ENCODE results near the gene B4GAT1.

B4GAT1 gene

GRCh38 chr11:66335531-66336233 is 11.7 kb downstream of the B4GAT1 start:
- peak overlapping the region; percentile 39 for H3K27ac Mint-ChIP-seq
- DNase-seq (no peak), ATAC-seq (no peak)
- H3K4me3 Mint-ChIP-seq = peak overlapping the region; percentile 26
- no peaks in the 10 kb centered on the region for H3K9me3 Mint-ChIP-seq
- peaks cover 2% of the 10 kb centered on the region for H3K27me3 Mint-ChIP-seq
- peaks cover 31% of the 10 kb centered on the region for H3K4me1 Mint-ChIP-seq
- peaks cover 17% of the 10 kb centered on the region for H3K36me3 Mint-ChIP-seq (ENCODE audit: low read depth)

DNA sequence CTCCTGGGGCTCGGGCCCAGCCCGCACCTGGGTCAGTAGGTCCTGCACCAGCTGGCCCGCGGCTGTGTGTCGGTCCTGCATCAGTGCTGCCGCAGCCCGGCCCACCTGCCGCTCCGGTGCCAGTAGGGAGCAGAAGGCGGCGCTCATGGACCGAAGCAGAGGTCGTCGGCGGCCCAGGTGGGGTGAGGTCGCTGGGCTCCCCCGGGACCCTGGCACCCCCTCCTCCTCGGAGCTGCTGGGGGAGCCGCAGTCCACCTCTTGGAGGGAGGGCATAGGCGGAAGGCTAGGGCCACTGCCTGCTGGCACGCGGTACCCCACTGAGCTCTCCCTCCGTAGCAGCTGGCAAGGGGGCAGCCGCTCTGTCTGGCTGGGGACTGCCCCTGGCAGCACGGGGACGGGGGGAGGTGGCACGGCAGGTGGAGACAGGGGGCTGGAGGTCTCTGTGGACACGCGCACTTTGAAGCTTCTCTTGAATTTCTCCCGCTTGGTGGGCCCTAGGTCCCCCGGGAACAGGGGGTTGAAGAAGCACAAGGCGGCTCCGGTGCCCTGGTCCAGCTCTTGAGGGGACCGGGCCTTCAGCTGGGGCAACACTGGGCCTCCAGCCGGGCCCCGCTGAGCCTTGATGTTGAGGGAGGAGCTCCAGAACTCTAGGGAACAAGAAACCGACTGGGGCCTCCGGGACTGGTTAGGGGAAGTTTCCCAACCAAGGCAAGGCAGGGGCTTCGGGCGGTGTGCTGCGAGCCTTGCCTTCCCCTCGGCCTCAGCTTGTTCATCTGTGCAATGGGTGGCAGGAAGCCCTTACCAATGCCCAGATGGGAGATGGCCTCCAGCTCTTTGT is 12.6 kb downstream of the B4GAT1 start:
- Mint-ChIP-seq H3K4me3 (peak overlapping the region; percentile 26), H3K27me3 (peaks cover 2% of the 10 kb centered on the region), H3K36me3 (ENCODE audit: low read depth) (peaks cover 17% of the 10 kb centered on the region), H3K4me1 (peaks cover 31% of the 10 kb centered on the region), H3K9me3 (no peaks in the 10 kb centered on the region), H3K27ac (peak overlapping the region; percentile 39)
- ATAC-seq (no peak), DNase-seq (no peak)

DNA sequence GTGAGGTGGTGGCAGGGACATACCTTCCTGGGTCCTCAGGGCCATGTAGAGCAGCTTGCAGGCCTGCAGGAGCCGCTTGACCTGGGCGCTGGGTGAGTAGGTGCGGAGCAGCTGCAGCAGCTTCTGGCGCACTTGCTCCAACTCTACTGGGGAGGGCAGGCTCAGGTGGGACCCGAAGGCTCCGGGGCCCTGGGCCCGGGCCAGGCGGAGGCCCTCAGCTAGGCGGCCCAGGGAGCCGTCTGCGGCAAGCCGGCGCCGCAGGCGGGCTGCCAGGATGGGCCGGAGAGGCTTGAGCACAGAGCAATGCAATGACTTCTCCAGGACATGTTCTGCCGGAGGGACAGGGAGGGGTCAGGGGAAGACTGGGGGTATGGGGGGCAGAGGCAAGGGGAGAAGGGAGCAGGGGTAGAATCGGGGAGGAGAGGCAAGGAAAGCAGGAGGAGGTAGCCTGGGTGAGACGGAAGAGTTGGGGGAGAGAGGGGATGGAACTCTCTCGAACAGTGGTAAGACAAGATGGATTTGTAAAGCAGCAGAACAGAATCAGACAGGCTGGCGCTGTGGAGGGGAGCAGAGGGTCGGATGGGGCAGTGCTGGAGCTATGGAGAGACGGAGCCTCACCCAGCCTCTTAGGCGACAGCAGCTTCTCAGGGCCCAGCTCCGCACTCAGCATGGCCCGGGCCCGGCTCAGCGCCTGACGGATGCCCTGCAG is 13.4 kb downstream of the B4GAT1 start:
- DNase-seq (no peak), ATAC-seq (no peak)
- H3K27ac Mint-ChIP-seq = no peak overlapping the region
- no peaks in the 10 kb centered on the region for H3K9me3 Mint-ChIP-seq
- peaks cover 32% of the 10 kb centered on the region for H3K4me1 Mint-ChIP-seq
- H3K36me3 Mint-ChIP-seq (ENCODE audit: low read depth) = peaks cover 14% of the 10 kb centered on the region
- no peak overlapping the region for H3K4me3 Mint-ChIP-seq
- H3K27me3 Mint-ChIP-seq = peaks cover 2% of the 10 kb centered on the region

DNA sequence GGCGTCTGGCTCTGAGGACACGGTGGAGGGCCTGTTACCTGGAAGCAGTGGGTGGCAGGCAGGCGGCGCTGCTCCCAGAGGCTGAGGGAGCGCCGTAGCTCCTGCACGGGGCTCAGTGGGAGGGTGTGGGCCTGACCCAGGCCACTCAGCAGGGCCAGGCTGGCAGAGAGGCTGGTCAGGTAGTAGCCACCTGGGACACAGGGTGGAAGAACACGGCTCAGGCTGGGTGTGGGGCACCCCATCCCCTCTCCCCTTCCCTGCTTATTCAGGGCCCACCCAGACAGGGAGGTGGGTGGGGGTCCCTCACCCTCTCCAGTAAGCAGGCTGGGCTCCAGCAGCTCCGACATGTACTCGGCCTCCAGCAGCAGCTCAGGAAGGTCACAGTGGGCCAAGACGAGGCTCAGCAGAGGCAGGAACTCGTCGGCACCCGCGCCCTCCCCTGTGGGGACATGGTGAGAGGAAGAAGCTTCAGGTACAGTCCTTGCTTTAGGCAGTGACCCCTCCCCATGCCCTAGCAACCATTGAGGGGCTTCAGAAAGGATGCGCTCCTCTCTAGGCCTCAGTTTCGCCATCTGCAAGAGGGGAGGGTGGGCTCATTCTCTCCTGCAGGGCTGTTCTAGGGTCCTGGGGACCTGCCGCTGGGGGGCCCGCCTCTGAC is 14.1 kb downstream of the B4GAT1 start:
- Mint-ChIP-seq H3K36me3 (ENCODE audit: low read depth) (peaks cover 10% of the 10 kb centered on the region), H3K27ac (no peak overlapping the region), H3K27me3 (peaks cover 2% of the 10 kb centered on the region), H3K4me3 (no peak overlapping the region), H3K4me1 (peaks cover 34% of the 10 kb centered on the region), H3K9me3 (no peaks in the 10 kb centered on the region)
- DNase-seq (no peak), ATAC-seq (no peak)

DNA sequence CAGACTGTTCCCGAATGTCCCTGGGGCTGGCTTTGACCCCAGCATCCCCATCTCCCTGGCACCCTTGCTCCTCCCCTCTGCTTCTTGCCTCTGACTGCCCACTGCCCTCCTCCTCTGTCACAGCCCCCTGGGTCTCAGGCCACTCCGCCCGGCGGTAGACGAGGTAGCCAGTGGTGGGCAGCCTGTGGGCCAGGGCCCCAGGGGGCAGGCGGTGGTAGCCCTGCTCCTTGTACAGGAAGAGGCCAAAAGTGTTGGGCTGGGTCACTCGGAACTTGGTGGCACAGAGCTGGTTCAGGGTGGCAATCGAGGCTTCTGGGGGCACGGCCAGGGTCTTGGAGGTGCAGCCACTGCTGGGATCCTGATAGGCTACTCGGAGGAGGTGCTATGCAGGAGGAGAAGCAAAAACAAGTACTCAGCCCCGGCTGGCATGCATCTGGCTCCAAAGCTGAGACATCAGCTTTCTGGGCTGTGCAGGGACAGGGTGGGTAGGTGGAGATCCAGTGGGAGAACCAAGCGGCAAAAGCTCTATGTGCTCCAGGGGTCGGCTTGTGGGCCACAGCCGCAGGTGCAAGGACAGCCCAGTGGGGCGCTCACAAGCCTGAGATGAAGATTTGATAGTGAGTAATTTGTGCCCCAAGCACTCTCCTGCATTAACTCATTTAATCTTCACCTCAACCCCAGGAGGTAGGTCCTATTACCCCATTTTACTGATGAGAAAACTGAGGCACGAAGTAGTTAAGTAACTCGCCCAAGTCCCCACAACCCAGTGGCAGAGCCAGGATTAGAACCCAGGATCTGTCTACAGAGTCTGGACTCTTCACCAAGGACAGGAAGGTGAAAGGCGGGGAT is 14.8 kb downstream of the B4GAT1 start:
- Mint-ChIP-seq H3K36me3 (ENCODE audit: low read depth) (peaks cover 9% of the 10 kb centered on the region), H3K27ac (no peak overlapping the region)

GRCh38 chr11:66331542-66332370 is 15.7 kb downstream of the B4GAT1 start:
- no peak overlapping the region for H3K27ac Mint-ChIP-seq
- ATAC-seq (no peak), DNase-seq (no peak)
- H3K9me3 Mint-ChIP-seq = no peaks in the 10 kb centered on the region
- H3K4me1 Mint-ChIP-seq = peaks cover 34% of the 10 kb centered on the region
- peaks cover 2% of the 10 kb centered on the region for H3K27me3 Mint-ChIP-seq
- peaks cover under 1% of the 10 kb centered on the region for H3K36me3 Mint-ChIP-seq (ENCODE audit: low read depth)
- no peak overlapping the region for H3K4me3 Mint-ChIP-seq

More for the DNA sequence above, 14.8 kb downstream of the B4GAT1 start:
- DNase-seq (no peak), ATAC-seq (no peak)
- Mint-ChIP-seq H3K4me1 (peaks cover 36% of the 10 kb centered on the region), H3K27me3 (peaks cover 2% of the 10 kb centered on the region), H3K9me3 (no peaks in the 10 kb centered on the region), H3K4me3 (no peak overlapping the region)

DNA sequence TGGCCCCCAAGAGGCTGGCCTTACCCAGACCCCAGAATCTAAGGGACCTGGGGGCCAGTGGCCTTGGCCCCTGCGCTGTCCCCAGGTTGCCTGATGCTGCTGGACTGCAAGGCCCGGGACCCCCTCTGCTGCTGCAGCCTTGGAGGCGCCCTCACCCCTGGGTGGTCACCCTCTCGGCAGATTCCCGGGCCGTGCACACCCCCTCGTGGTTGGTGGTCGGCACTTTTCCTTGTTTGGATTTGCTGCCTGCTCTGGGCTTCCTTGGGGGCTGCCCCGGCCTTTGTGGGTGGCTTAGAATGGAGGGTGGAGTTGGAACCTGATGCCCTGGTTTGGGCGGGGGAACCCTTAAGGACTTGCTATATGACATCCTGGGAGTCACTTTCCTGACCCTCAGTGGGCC is 16.5 kb downstream of the B4GAT1 start:
- Mint-ChIP-seq H3K4me3 (no peak overlapping the region), H3K36me3 (ENCODE audit: low read depth) (no peaks in the 10 kb centered on the region), H3K9me3 (no peaks in the 10 kb centered on the region), H3K27ac (no peak overlapping the region), H3K27me3 (peaks cover 2% of the 10 kb centered on the region), H3K4me1 (peaks cover 32% of the 10 kb centered on the region)
- ATAC-seq (no peak), DNase-seq (no peak)

DNA sequence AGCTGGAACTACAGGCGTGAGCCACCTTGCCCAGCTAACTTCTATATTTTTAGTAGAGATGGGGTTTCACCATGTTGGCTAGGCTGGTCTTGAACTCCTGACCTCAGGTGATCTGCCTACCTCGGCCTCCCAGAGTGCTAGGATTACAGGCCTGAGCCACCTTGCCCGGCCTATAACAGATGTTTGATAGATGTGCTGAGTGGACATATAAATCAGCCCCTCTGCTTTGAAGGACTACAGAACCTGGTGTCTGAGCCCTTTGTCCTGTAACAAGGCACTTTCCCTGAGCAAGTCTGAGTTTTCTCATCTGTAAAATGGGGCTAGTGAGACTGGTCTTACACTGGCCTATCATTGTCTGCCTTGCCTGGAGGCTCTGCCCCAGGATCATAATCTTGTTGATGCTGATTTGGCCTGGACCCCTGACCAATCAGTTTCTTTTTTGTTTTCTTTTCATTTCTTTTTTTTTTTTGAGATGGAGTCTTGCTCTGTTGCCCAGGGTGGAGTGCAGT is 18.2 kb downstream of the B4GAT1 start:
- Mint-ChIP-seq H3K9me3 (no peaks in the 10 kb centered on the region), H3K27me3 (no peaks in the 10 kb centered on the region), H3K4me1 (peaks cover 38% of the 10 kb centered on the region), H3K4me3 (no peak overlapping the region), H3K36me3 (ENCODE audit: low read depth) (no peaks in the 10 kb centered on the region), H3K27ac (no peak overlapping the region)
- DNase-seq (no peak), ATAC-seq (no peak)

DNA sequence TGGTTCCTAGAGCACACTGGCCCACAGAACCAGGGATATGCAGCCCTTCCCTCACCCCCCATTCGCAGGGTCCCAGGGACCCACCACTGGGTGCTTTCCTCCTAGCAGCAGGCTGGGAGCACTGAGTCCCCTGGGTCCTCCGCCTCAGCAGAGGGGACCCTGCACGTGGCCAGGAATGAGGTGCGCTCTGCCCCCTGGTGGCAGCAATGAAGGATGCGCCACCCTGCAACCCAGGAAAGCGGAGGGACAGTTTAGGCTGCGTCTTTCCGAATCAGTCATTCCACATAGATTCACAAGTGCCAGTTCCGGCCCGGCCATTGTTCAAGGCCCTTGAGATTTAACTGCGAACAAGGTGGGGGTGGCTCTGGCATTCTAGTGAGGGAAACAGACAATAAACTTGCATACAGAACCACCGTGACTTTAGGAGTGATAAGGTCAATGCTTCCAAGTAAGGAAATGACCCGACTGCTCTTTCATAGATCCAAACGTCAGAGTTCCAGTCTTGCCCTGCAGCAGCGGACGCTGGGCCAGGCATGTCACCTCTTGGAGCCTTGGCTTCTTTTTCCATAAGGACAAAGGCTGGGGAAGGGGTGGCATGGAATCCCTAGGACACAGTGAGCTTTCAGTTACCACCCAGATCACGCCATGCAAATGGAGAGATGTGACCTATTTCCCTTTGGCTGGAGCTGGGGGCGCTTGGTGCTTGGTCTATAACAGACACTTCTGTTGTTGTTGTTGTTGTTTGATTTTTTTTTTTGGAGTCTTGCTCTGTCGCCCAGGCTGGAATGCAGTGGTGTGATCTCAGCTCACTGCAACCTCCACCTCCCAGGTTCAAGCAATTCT is 18.9 kb downstream of the B4GAT1 start:
- H3K27ac Mint-ChIP-seq = peak overlapping the region; percentile 63
- peak; percentile 83 for ATAC-seq
- no peaks in the 10 kb centered on the region for H3K9me3 Mint-ChIP-seq
- DNase-seq = peak; percentile 87
- no peaks in the 10 kb centered on the region for H3K36me3 Mint-ChIP-seq (ENCODE audit: low read depth)
- no peaks in the 10 kb centered on the region for H3K27me3 Mint-ChIP-seq
- peak overlapping the region; percentile 5 for H3K4me3 Mint-ChIP-seq
- H3K4me1 Mint-ChIP-seq = peaks cover 38% of the 10 kb centered on the region

GRCh38 chr11:66328031-66328301 is 19.5 kb downstream of the B4GAT1 start:
- H3K9me3 Mint-ChIP-seq = no peaks in the 10 kb centered on the region
- H3K4me3 Mint-ChIP-seq = no peak overlapping the region
- ATAC-seq = peak; percentile 31
- peaks cover 38% of the 10 kb centered on the region for H3K4me1 Mint-ChIP-seq
- peak; percentile 33 for DNase-seq
- no peaks in the 10 kb centered on the region for H3K27me3 Mint-ChIP-seq
- peak overlapping the region; percentile 63 for H3K27ac Mint-ChIP-seq
- H3K36me3 Mint-ChIP-seq (ENCODE audit: low read depth) = no peaks in the 10 kb centered on the region

GRCh38 chr11:66327171-66328030 is 20.0 kb downstream of the B4GAT1 start:
- Mint-ChIP-seq H3K36me3 (ENCODE audit: low read depth) (no peaks in the 10 kb centered on the region), H3K4me3 (peak overlapping the region; percentile 1), H3K4me1 (peaks cover 38% of the 10 kb centered on the region), H3K9me3 (no peaks in the 10 kb centered on the region), H3K27ac (peak overlapping the region; percentile 63), H3K27me3 (no peaks in the 10 kb centered on the region)
- ATAC-seq (no peak), DNase-seq (no peak)

Measured in activated naive CD8-positive, alpha-beta T cell treated with anti-CD3 and anti-CD28 coated beads, Interleukin-2, amount 50 U/mL, for 24 hours (primary cell).